GM19452 (cell line): Measurements from ENCODE around the gene DHCR7.

Experiments used
- ATAC-seq: cut with Tn5 transposase; IDR thresholded peaks from one replicate; pipeline ENCODE4 v1.9.1; 2021; ENCODE audit not compliant: unreplicated experiment

Gene DHCR7, protein sequence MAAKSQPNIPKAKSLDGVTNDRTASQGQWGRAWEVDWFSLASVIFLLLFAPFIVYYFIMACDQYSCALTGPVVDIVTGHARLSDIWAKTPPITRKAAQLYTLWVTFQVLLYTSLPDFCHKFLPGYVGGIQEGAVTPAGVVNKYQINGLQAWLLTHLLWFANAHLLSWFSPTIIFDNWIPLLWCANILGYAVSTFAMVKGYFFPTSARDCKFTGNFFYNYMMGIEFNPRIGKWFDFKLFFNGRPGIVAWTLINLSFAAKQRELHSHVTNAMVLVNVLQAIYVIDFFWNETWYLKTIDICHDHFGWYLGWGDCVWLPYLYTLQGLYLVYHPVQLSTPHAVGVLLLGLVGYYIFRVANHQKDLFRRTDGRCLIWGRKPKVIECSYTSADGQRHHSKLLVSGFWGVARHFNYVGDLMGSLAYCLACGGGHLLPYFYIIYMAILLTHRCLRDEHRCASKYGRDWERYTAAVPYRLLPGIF

DNA sequence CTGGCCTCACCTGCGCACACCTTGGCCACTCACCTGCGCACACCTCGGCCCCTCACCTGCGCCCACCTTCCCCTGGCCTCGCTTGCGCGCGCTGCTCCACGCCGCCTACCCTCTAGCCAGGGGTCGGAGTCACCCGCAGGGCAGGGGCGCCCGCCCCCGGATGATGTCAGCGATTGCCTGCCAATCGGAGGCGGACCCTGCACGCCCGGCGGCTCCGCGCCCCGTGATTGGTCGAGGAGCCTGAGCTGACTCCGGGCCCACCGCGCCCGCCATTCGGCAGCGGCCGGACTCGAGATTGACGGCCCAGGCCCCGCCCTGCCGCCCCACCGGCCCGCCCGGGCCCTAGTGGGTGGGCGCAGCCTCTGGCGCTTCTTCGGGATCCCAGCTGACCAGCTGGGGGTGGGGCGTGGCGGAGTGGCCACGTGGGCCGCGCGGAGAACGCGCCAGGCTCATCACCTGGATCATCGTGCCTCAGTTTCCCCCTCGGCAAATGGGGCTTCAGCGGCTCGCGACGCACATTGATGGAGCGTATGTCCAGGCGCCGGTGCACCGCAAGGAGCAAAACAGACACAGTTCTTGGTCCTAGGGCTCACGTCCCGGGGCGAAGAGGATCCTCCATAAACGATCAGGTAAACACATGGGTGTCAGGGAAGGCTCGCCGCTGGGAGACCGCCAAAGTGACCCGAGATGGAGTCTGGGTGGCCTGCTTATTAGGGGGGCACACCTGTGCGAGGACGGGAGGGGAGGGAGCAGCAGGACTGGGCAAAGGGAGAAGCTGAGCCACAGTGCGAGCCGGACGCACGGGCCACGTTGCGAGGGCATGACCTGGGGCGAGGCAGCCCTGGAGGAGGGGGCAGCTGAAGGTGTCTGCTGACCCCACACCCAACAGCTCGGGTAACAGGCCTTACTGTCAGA lies at the start of gene DHCR7:
Gene DHCR7, minus strand, starts transcription at position 137 of the 915 bp plus-strand sequence. CDS start 3,441 bp downstream, outside the sequence.
- ATAC-seq, result peak; percentile 81

DNA sequence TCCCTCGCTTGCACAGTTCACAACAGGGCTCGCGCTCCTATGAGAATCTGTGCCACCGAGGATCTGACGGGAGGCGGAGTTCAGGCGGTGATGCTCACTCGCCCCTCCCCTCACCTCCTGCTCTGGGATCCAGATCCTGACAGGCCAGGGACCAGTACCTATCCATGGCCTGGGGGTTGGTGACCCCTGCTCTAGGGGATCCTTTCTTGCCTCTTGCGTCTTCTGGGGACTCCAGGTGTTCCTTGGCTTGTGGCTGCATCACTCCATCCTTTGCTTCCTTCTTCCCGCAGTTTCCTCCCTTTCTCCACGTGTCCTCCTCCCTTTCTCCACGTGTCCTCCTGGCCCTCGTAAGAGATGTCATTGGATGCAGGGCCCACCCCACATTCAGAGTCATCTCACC lies 48.2 kb upstream of the DHCR7 start:
- ATAC-seq, result no peak

DNA sequence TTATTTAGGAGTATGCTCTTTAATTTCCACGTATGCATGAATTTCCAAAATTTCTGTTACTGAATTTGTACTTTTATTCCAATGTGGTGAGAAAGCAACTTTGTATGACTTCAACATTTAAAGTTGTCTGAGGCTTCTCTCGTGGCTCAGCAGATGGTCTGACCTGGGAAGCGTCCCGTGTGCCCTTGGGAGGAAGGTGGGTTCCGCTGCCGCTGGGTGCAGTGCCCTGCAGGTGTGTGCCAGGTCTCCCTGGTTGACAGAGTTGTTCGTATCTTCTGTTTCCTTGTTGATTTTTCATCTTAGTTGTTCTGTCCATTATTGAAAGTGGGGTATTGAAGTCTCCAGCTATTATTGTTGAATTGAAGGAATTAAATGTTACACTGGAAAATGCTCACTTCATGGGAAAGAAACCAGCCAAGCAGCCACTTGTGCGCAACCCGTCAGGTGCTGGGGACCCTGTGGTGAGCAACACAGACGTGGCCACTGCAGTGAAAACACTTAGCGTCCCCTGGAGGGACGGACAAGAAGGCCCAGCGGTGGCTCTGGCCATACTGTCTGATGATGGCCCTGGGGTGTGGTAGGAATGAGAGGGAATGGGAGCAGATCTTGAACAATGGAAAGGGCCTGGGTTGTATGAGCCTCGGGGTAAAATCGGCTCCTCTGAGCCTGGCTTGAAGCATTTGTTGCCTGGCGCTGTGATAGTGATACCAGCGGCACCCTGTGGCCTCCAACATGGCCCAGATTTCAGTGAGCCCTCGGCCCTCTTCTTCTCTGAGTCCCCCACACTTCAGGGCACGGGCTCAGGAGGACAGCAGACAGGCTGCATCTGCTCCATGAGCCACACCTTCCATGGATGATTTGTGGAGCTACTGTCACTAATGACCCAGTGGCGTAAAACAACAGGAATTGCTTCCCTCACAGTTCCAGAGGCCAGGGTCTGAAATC lies 47.4 kb upstream of the DHCR7 start:
- no peak for ATAC-seq

DNA sequence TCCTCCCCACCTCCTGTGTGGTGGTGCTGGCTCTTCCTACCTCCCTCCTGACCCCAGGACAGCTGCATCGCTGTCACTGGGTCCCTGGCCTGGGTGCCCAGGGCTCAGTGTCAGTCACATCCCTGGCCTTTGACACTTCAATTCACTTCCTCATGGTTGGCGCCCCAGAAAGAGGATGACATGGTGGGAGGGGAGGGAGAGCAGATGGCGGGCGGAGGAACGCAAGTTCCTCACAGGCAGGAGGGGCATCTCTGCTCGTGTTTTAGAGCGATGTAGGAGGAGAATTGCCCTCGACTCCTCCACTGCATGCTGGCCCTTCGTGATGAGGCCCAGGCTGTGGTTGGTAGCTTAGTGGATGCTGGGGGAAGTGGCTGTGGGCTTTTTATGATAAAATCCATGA lies 43.7 kb upstream of the DHCR7 start:
- no peak for ATAC-seq

DNA sequence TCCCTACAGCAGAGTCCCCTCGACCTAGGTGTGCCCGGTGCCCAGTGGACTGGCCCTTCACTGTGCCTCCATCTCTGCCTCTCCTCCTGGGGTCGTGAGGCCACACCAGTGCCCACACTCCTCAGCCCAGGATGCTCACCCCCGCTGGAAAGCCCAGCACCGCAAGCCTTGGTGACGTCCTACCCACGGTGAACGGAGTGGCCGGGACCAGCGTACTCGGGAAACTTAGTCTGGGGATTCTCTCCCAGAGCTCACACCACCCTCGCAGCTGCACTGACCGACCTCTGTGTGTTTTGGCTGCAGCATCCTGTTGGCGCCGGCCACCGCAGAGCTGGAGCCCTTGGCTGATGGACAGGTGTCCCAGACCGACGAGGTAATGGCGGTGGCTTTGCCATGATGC lies 43.3 kb upstream of the DHCR7 start:
- no peak for ATAC-seq

DNA sequence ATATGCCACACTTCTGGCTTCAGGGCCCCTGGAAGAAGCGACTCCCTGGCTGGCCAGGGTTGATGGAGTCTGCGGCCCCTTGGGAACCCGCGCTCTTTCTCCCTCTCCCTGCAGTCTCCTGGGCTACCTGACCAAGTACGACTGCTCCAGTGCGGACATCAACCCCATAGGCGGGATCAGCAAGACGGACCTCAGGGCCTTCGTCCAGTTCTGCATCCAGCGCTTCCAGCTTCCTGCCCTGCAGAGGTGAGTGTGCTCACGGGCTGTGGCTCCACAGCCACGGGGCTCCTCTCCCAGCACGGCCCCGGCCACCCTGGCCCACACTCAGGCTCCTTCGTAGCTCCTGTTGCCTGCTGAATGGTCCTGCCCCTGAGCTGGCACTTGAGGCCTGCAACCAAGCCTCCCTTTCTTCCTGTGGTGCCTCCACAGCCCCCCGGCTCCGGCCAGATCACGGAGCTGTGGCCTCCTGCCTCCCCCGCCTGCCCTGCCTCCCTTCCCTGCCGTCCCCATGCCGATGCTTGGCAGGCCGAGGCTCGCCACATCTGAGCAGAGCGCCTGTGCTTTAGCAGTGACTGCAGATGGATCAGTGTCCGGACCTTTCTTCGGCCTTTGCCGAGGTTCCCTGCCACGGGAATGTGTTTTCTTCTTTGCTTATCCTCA lies 42.7 kb upstream of the DHCR7 start:
- no peak for ATAC-seq

DNA sequence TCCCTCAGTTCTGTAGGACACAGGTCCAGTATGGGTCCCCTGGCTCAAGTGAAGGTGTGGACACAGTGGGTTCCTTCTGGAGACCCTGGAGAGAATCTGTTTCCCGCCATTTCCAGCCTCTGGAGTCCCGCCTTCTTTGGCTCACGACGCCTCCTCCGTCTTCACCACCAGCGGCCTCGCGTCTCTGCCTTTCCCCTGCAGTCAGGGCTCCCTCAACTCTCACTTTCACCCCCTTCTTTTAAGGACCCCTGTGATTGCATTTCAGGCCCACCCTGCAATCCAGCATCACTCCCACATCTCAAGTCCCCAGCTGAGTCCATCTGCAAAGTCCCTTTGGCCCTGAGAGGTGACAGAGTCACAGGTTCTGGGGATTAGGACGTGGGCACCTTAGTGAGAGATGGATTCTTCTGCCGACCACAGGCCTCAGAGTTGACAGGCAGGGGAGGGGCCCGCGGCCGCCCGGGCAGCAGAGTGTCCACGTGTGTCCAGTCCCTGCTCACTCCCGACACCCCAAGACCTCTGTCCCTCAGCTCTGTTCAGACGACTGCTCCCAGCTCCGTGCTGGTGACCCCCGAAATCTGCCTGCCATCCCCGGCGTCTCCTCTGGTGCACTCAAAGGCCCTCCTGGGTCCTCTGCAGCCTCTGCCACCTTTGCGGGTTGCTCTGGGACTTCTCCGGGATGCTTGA lies 42.0 kb upstream of the DHCR7 start:
- no peak for ATAC-seq

DNA sequence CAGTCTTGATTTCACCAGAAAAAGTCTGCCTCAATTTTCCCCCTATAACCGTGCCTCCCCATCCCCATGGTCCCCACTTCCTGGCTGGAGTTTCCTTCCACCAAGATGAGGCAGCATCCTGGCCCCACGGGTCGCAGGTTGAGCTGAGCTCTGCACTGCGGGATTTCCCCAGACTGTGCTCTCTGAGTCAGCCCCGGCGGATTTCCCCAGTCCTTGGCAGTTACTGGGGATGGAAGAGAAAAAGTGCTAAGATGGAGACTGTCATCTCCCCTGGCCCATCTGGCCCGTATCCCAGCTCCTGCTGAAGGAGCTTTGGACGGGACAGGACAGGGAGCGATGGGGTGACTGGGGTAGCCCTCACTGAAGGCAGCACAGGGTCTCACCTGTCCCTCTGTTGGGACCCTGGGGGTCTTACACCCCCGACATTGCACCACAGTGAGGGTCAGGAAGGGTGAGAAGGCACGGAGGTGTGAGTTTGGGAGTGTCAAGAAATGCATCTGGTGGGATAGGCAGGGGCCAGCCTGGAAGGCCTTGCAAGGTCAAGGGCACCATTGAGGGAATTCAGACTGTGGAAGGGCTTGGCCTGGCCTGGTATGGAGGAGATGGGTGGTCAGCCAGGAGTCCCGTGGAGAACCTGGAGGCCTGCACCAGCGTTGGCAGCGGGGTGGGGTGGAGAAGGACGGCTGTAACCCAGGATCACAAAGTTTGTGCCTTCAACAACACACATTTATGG lies 41.3 kb upstream of the DHCR7 start:
- no peak for ATAC-seq

DNA sequence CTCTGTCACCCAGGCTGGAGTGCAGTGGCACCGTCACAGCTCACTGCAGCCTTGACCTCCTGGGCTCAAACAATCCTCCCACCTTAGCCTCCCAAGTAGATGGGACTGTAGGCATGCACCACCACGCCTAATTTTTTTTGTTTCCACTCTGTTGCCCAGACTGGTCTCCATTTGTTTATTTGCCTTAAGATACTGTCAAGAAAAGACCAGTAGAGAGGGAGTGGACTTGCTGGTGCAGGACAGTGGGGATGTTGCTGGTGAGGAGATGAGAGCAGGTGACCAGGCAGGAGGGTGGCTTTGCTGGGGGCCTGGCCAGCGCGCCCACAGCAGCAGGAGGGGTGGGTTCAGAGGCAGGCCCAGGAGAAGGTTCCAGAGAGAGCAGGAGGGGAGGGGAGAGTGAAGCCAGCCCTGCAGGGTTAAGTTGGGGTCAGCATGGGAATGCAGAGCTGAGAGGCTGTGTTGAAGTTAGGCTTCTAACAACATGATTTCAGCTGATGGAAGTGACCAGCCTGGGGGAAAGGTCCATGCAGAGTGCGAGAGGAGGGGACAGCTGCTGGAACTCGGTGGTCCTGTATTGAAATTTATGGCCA lies 40.6 kb upstream of the DHCR7 start:
- ATAC-seq, result no peak

DNA sequence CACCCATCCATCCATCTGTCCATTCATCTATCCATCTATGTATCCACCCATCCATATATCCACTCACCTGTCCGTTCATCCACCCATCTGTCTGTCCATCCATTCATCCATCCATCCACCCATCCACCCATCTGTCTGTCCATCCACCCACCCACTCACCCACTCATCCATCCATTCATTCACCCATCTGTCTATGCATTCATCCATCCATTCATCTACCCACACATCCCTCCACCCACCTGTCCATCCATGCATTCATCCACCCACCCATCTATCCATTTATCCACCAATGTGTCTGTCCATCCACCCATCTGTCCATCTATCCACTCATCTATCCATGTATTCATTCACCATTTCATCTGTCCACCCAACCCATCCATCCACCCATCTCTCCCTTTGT lies 38.1 kb upstream of the DHCR7 start:
- no peak for ATAC-seq

DNA sequence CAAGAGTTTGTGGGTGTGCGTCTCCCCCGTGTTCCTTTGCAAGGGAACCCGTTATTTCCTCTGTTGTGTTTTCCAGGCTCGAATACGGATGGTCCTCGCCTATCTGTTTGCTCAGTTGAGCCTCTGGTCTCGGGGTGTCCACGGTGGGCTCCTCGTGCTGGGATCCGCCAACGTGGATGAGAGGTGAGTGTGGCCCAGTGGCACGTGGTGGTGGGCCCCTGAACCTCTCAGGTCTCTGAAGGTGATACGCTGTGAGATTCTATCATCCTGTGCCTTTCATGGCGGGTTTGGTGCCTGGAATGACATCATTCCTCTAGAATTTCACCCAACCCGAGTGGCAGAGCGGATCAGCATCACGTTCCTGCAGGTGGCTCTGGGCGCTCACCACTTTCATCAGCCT lies 37.3 kb upstream of the DHCR7 start:
- no peak for ATAC-seq

DNA sequence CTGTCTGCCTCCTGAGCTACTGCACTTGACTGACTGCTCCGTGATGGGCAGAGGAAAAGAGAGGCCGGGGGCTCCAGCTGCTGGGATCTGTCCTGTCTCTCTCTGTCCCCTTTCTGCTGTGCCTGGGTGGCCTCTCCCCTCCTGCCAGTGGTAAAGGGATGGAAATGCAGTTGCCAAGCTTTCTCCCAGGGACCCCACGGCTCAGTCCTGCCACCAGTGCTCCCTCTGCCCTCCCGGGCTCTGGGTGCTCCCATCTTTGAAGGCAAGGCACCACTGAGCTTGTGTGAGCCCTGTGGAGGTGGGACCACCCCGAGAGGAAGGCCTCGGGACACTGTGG lies 36.8 kb upstream of the DHCR7 start:
- ATAC-seq, result no peak

DNA sequence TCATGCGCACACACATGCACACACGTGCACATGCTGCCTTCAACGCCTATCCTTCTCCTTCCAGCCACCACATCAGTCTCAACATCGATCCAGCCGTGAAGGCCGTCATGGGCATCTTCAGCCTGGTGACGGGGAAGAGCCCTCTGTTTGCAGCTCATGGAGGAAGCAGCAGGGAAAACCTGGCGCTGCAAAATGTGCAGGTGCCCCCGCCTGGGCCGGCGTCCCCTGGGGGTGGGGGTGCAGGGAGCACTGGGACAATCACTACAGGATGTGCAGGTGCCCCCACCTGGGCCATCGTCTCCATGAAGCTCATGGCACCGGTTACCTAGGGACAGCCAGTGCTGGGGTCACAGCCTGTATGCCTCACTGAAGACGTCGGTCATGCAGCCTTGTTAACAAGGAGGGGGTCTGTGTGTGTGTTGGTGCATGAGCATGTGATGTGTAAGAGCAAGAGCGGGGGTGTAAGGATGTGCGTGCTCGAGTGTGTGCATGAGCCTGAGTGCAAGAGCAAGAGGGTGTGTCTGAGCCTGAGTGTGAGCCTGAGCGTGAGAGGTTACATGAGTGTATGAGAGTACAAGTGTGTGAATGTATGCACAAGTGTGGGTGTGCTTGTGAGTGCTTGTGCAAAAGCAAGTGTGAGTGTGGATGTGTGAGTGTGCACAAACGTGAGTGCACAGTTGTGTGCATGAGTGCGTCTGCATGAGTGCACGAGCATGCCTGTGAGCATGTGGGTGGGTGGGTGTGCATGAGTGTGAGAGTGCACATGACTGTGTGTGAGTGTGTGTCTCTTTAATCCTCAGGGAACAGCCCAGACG lies 36.3 kb upstream of the DHCR7 start:
- no peak for ATAC-seq

DNA sequence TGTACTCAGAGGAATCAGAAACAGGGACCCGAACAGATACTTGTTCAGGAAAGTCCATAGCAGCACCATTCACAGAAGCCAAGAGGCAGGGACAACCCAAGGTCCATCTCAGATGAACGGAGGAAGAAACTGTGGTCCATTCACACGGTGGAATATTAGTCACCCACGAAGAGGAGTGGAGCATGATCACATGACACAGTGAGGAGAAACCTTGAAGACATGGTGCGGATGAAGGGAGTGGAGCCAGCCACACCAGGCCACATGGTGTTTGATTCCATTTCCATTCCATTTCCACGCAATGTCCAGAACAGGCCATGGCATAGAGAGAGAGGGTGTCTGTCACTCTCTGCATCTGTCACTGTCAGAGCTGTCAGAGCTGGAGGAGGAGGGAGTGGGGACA lies 35.5 kb upstream of the DHCR7 start:
- no peak for ATAC-seq

DNA sequence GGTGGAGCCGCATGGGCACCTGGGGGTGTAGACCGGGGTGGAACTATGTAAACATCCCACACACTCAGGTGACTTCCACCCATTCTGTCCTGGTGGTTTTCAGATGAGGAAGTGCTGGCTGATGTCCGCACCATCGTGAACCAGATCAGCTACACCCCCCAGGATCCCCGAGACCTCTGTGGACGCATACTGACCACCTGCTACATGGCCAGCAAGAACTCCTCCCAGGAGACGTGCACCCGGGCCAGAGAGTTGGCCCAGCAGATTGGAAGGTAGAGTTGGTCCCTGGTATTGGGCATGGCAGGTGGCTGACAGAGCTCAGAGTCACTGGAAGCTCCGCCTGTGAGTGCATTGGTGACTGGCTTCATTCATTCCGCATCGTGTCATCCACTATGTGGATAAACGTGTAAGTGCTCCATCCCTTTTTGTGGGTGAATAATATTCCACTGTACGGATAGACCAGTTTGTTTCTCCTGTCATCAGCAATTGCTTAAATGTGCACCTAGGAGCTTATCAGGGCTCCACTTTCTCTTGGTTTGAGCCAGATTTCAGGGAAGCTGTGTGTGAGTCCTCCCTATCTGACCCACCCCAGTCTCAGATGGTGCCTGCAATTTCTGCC lies 34.7 kb upstream of the DHCR7 start:
- no peak for ATAC-seq

DNA sequence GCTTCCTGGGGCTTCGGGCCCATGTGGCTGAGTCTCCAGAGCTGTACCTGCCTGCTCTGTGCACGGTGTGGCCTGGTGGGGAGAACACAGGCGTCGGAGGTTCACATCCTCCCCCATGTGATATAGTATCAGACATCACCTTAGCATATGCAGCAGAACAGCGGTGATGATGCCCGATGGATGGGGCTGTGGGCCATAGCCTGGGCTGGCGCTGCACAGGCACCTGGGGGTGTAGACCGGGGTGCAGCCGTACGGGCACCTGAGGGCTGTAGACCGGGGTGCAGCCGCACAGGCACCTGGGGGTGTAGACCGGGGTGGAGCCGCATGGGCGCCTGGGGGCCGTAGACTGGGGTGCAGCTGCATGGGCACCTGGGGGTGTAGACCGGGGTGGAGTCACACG lies 34.0 kb upstream of the DHCR7 start:
- no peak for ATAC-seq

DNA sequence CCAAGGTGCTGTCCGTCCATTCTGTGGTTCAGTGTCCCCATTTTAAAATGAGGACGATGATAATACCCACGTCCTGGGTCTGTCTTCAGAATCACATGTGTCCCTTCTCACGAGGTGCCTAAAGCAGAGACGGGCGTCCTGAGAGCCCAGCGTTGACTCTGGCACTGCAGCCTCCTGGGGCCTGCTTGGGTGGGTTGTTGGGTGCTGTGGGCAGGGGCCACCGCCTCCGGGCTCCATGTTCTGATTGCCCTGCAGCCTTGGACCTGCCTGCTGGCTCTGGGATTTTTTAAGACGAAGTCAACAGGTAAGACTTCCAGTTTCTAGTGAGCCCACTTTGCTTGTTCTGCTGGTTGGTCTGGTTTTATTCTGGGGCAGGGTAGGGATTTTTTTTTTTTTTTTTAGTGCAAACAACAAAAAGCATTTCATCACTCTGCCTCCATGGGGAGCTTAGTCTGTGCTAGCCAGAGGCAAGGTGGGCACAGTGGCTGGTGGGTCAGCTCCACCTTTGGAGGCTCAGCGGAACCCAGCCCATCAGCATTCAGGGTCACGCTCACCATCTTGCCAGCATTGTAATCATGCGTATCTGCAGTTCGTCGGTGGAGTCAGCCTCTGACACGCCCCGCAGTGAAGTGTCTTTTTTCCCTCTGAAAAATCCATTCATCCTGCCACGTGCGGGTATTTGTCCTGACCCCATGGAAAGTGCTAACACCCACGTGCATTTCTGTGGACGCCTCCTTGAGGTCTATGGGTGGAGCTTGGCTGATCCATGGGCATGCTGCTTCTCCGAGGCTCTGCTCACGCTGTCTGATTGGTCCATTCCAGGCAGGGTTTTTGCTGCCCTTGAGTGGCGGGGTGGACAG lies 33.1 kb upstream of the DHCR7 start:
- ATAC-seq, result no peak
